NCI-H774 (cell line): ENCODE results near the gene PCSK6.
"Not testable (repeated sequence)": the region's sequence is repeated elsewhere in the genome, so short reads cannot be mapped to it uniquely, and the experiment has no call there.

ENCODE experiments used
- DNase-seq: peaks from one replicate; lab custom pipeline; 2025; lab: John Stamatoyannopoulos, UW

Gene PCSK6

GRCh38 chr15:101376615-101377395 lies 112.7 kb downstream of the PCSK6 start:
- DNase-seq: no peak

GRCh38 chr15:101375006-101375405 lies 114.5 kb downstream of the PCSK6 start:
- DNase-seq: not testable (repeated sequence)

GRCh38 chr15:101374326-101374725 lies 115.2 kb downstream of the PCSK6 start:
- DNase-seq: no peak

- DNase-seq: no peak
Observed at GRCh38 chr15:101373577-101373976, 115.9 kb downstream of the PCSK6 start.

- DNase-seq: no peak
Observed at GRCh38 chr15:101372960-101373525, 116.5 kb downstream of the PCSK6 start.

GRCh38 chr15:101372149-101372577 lies 117.3 kb downstream of the PCSK6 start:
- no peak for DNase-seq

- no peak for DNase-seq
Observed at GRCh38 chr15:101371519-101371918, 118.0 kb downstream of the PCSK6 start.

GRCh38 chr15:101371081-101371480 lies 118.4 kb downstream of the PCSK6 start:
- DNase-seq: no peak

GRCh38 chr15:101370330-101371024 lies 119.0 kb downstream of the PCSK6 start:
- no peak for DNase-seq

- DNase-seq: no peak
Observed at GRCh38 chr15:101369676-101370075, 119.8 kb downstream of the PCSK6 start.

- no peak for DNase-seq
Observed at GRCh38 chr15:101368861-101369642, 120.5 kb downstream of the PCSK6 start.

- no peak for DNase-seq
Observed at GRCh38 chr15:101368086-101368780, 121.3 kb downstream of the PCSK6 start.

GRCh38 chr15:101366853-101367252 lies 122.7 kb downstream of the PCSK6 start:
- DNase-seq: no peak

- no peak for DNase-seq
Observed at GRCh38 chr15:101362986-101363566, 126.4 kb downstream of the PCSK6 start.

- DNase-seq: no peak
Observed at GRCh38 chr15:101362359-101362758, 127.1 kb downstream of the PCSK6 start.

- DNase-seq: no peak
Observed at GRCh38 chr15:101361418-101361817, 128.1 kb downstream of the PCSK6 start.

- DNase-seq: no peak
Observed at GRCh38 chr15:101359365-101359947, 130.1 kb downstream of the PCSK6 start.

GRCh38 chr15:101358895-101359294 lies 130.6 kb downstream of the PCSK6 start:
- no peak for DNase-seq

- no peak for DNase-seq
Observed at GRCh38 chr15:101357885-101358284, 131.6 kb downstream of the PCSK6 start.

GRCh38 chr15:101357333-101357732 lies 132.2 kb downstream of the PCSK6 start:
- no peak for DNase-seq
